DLD1 (cell line): Measurements from ENCODE around the gene LIN54.
"Not testable (repeated sequence)": the region's sequence is repeated elsewhere in the genome, so short reads cannot be mapped to it uniquely, and the experiment has no call there.

Experiments used
- in situ Hi-C: cut with HindIII; loops from 2 replicates; pipeline ENCODE4 v1.10.0; 2017; ENCODE audit warnings: low sequenced_read_pairs

The LIN54 gene

GRCh38 chr4:83012687-83013419 lies 2.2 kb upstream of the LIN54 start:
- in situ Hi-C loops, result no loop called here

- in situ Hi-C loops, result no loop called here
Measured at GRCh38 chr4:83012200-83012686, 1.6 kb upstream of the LIN54 start.

- in situ Hi-C loops, result no loop called here
Measured at GRCh38 chr4:83011689-83012199, 1.1 kb upstream of the LIN54 start.

- in situ Hi-C loops, result no loop called here
Measured at GRCh38 chr4:83010111-83010521, 507 bp downstream of the LIN54 start.

GRCh38 chr4:83009529-83009928 lies 1.1 kb downstream of the LIN54 start:
- in situ Hi-C loops, result no loop called here

- in situ Hi-C loops, result not testable (repeated sequence)
Measured at GRCh38 chr4:83003044-83003791, 7.4 kb downstream of the LIN54 start.

GRCh38 chr4:83002329-83002728 lies 8.3 kb downstream of the LIN54 start:
- in situ Hi-C loops, result no loop called here

- in situ Hi-C loops, result no loop called here
Measured at GRCh38 chr4:82998898-82999297, 11.7 kb downstream of the LIN54 start.

GRCh38 chr4:82994834-82995233 lies 15.8 kb downstream of the LIN54 start:
- in situ Hi-C loops, result no loop called here

- in situ Hi-C loops, result no loop called here
Measured at GRCh38 chr4:82989575-82990429, 20.8 kb downstream of the LIN54 start.

GRCh38 chr4:82988323-82988832 lies 22.2 kb downstream of the LIN54 start:
- in situ Hi-C loops, result no loop called here

GRCh38 chr4:82987519-82987918 lies 23.1 kb downstream of the LIN54 start:
- in situ Hi-C loops, result not testable (repeated sequence)

GRCh38 chr4:82984459-82984858 lies 26.2 kb downstream of the LIN54 start:
- in situ Hi-C loops, result no loop called here

GRCh38 chr4:82983444-82983843 lies 27.2 kb downstream of the LIN54 start:
- in situ Hi-C loops, result no loop called here

- in situ Hi-C loops, result no loop called here
Measured at GRCh38 chr4:82981138-82981537, 29.5 kb downstream of the LIN54 start.

- in situ Hi-C loops, result no loop called here
Measured at GRCh38 chr4:82975792-82976191, 34.8 kb downstream of the LIN54 start.

GRCh38 chr4:82969414-82969813 lies 41.2 kb downstream of the LIN54 start:
- in situ Hi-C loops, result no loop called here

- in situ Hi-C loops, result no loop called here
Measured at GRCh38 chr4:82968972-82969371, 41.7 kb downstream of the LIN54 start.

- in situ Hi-C loops, result no loop called here
Measured at GRCh38 chr4:82965763-82966162, 44.9 kb downstream of the LIN54 start.

GRCh38 chr4:82957045-82957444 lies 53.6 kb downstream of the LIN54 start:
- in situ Hi-C loops, result no loop called here

- in situ Hi-C loops, result no loop called here
Measured at GRCh38 chr4:82954212-82954611, 56.4 kb downstream of the LIN54 start.
